GM21515 (cell line): ENCODE data around the gene BLOC1S5.
"Not testable (repeated sequence)": the region's sequence is repeated elsewhere in the genome, so short reads cannot be mapped to it uniquely, and the experiment has no call there.

Source experiments
- ATAC-seq: cut with Tn5 transposase; IDR thresholded peaks from one replicate; pipeline ENCODE4 v1.9.1; 2021; ENCODE audit not compliant: unreplicated experiment

BLOC1S5 gene

DNA sequence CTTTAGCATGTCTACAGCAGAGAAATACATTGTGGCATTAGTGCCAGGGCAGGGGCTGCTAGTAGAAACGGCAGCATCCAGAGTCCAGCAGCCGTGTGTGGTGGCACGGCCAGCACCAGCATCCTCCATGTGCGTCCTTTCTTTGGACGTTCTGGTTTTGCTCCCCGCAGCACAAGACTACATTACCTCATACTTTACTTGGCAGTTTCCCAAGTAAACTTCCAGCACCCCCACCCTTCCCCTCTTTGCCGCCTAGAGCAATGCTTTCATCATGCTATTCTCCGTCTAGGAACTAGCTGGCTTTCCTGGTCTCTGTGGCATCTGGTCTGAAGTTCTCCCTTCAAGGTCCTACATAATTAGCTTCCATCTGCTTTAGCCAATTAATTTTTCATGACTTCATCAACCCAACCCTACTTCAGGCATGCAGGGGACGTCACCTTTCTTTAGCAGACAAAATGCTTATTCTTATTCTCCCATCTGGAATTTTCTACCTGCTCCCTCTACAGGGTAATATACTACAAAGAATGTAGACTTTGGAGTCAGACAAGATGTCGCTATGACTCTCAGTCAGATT lies 67.6 kb downstream of the BLOC1S5 start:
- ATAC-seq: no peak

DNA sequence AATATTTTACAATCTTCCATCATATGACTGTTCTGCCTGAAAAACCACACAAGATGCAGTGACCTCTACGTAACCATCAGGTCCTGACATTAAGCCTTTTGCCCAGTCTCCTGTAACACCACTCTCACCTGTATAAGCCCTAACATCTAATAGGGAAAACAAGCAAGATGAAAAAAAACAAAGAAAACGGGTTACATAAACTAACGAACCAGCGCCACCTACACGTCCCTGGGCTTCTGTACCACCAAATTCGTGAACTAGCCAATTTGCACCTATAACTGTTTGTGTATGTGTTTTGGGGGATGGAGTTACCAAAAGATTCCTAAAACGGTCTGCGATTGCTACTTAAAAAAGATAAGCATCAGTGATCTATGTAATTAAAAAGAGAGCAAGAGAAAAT lies 70.2 kb downstream of the BLOC1S5 start:
- no peak for ATAC-seq

- no peak for ATAC-seq
These were observed 70.8 kb downstream of the BLOC1S5 start for GRCh38 chr6:7993399-7993798.

DNA sequence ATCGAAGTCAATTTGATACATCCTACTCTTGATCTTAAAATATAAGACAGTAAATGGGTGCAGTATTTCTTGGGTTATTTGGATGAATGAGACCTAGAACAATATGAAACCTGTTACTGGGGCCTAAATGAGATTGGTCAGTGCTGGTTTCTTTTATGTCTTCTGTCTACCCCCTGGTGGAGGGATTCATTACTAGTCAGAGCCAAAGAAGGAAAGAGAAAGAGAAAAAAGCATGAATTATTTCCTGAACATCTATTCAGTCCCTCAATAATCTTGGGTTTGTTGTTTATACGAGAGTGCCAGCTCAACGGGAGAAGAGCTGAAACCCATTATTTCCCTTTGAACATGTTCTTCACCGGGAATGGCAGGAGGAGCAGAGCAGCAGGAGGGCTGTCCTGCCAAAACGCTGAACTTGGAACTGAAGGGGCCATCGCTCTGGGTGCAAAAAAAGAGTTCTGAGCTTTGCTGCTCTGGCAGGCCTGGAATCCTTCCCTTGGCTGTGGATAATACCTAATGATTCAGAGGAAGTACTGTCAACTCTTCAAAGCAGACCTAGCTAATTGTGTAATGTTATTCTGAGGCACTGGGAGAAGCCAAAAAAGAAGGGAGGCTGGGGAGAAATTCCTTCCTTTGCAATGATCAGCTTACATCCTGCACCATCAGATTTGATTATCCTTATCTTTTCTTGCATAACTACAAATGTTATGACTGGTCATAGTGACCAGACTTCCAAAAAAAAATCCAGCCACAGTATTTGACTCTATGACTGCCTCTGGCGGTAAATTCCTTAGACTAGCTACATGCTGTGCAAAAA lies 72.0 kb downstream of the BLOC1S5 start:
- ATAC-seq: peak; percentile 87

DNA sequence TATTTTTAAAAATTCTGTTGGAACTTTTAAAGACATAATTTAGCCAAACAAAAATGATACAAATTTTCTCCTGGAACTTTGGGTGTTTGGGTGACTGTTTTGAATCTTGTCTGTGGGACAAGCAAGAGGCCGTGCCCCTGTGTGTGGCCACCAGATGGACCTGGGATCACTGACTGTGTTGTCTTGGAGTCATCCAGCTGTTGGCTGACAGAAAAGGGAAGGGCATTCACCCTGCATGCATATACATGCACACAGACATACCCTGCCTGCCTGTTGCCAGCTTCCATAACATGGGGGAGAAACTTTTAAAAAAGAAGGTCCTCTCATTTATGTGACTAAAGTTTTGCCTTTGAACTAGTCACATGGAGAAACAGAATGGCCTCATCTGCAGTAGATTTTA lies 72.7 kb downstream of the BLOC1S5 start:
- peak; percentile 14 for ATAC-seq

GRCh38 chr6:7986219-7986618 lies 78.0 kb downstream of the BLOC1S5 start:
- no peak for ATAC-seq

GRCh38 chr6:7983967-7984366 lies 80.2 kb downstream of the BLOC1S5 start:
- not testable (repeated sequence) for ATAC-seq

DNA sequence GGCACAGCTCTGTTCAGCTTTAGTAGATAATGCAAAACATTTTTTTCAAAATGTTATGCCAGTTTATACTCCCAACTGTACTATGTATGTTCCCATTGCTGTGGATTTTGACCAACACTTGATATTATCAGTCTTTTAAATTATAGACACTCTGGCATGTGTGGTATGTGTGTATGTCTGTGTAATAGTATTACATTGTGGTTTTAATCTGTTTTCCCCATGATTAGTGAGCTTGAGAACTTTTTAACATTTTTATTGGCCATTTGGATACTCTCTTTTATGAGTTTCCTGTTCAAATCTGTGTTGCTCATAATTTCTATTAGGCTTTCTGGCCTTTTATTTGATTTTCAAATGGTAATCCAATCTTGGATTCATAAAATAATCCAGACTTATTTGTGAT lies 84.4 kb downstream of the BLOC1S5 start:
- ATAC-seq: no peak

GRCh38 chr6:7978736-7979135 lies 85.5 kb downstream of the BLOC1S5 start:
- peak; percentile 82 for ATAC-seq

GRCh38 chr6:7976485-7977056 lies 87.6 kb downstream of the BLOC1S5 start:
- ATAC-seq: no peak

DNA sequence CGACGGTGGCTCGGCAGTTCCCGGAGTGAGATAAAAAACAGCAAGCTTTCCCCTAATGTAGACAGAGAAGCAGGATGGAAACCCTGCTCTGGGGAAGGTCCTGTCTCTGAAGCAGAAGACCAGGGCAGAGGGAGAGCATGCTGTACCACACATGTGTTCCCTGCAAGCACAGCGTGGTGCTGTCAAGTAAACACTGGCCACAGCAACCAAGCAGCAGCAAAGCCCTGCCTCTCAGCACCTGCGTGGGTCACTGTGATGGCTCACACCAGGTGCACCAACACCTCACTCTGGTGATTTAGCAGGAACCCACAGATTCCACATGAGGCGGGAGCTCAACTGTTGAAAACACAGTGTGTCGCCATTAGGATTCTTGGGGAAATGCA lies 88.4 kb downstream of the BLOC1S5 start:
- ATAC-seq: no peak

DNA sequence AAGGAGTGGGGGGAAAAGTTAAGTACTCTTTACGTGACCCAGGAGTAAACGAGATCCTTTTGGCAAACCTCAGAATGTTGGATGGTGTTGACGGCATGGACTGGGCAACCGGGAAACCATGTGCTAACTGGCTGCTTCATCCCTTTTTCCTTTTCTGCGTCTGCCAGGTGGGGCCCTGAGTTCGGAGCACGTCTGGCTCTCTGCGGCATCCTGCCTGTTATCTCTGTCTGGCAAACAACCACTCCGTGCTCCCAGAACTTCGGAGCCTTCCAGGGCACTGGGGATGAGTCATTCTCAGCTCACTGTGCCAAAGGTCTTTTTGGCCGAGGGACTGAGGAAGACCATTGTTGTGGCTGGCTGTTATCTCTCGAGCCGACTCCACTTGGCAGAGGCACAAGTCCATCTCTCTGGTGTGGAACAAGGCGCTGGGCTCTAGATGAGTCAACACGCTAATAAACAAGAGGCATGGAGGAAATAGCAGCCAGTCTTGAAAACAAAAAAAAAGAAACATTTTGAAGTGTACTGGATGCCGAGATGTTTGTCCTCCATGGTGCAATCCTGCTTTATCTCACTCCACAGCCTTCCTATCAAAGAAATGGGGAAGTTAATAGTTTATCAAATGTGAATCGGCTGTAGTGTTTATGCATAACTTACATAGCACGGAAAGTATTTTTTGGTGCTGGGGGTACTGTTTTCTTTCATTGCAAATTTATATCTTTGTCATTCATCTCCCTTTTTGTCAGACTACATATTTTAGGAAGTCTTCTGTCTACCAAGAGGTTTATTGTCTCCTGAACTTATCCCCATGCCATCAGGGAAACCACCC lies 89.0 kb downstream of the BLOC1S5 start:
- no peak for ATAC-seq

- no peak for ATAC-seq
These were observed 89.6 kb downstream of the BLOC1S5 start for GRCh38 chr6:7974565-7974937.

- no peak for ATAC-seq
These were observed 90.6 kb downstream of the BLOC1S5 start for GRCh38 chr6:7973584-7973983.

GRCh38 chr6:7971499-7971898 lies 92.7 kb downstream of the BLOC1S5 start:
- no peak for ATAC-seq

DNA sequence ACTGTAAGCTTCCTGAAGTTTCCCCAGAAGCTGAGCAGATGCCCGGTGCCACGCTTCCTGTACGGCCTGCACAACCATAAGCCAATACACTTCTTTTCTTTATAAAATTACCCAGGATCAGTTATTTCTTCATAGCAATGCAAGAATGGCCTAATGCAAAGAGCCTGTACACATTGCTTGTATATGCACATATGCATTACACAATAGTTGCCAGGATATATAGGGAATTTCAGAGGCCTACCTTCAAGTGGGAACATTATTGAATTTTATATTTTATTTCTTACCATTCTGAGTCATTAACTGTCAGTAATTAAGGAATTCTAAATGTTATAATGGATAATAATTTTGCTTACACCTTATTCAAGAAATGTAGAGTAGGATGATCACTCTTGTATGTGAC lies 93.6 kb downstream of the BLOC1S5 start:
- no peak for ATAC-seq
